Measurements from ENCODE around the gene DPP10.
"Not testable (repeated sequence)": the region's sequence is repeated elsewhere in the genome, so short reads cannot be mapped to it uniquely, and the experiment has no call there.

DPP10 gene

GRCh38 chr2:114442510-114442909 lies at the start of gene DPP10:
DPP10 (plus strand) TSS chr2:114442641.
- no peak for DNase-seq (ENCODE audit: low spot score)

GRCh38 chr2:114400890-114401289 lies 41.6 kb upstream of the DPP10 start:
- DNase-seq (ENCODE audit: low spot score): no peak

DNA sequence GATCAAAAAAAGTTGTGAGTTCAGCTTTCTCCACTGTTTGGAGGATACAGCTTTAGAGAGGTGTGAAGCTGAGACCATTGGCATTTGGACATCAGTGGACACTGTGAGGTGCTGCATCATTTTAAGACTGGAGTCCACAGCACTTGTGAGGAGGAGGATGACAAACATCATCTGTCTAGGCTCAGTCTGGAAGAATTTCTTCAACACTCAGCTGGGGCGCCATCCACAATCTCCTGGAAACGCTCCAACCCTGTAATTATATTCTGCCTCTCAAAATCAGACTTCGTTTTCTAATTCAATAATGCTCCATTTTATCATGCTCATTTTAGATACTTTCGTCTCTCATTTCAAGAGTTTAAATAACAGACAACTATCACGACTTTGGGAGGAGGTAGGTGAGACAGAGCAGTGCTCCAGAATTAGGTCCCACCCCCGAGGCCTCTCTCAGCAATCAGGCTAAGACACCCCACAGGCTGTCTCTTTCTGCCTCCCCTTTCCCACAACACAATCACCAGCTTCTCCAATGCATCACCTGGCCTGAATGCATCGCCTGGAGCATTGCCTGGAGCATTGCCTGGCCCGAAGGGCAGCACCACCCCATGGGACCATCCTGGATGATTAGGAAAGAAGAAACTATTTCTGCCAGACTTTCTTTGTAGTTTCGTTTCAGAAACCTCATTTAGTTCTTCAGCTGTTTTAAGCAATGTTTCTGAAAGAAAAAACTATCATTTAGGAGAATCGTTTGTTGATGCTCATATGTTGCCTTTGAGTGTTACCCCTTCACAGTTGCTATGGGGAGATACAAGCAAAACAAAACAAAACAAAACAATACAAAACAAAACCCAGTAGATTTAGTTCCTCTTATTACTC lies 37.0 kb upstream of the DPP10 start:
- DNase-seq (ENCODE audit: low spot score): no peak

- DNase-seq (ENCODE audit: low spot score): no peak
Observed at GRCh38 chr2:114406347-114406746, 36.1 kb upstream of the DPP10 start.

- DNase-seq (ENCODE audit: low spot score): not testable (repeated sequence)
Observed at GRCh38 chr2:114407353-114407752, 35.1 kb upstream of the DPP10 start.

- no peak for DNase-seq (ENCODE audit: low spot score)
Observed at GRCh38 chr2:114421781-114422180, 20.7 kb upstream of the DPP10 start.

DNA sequence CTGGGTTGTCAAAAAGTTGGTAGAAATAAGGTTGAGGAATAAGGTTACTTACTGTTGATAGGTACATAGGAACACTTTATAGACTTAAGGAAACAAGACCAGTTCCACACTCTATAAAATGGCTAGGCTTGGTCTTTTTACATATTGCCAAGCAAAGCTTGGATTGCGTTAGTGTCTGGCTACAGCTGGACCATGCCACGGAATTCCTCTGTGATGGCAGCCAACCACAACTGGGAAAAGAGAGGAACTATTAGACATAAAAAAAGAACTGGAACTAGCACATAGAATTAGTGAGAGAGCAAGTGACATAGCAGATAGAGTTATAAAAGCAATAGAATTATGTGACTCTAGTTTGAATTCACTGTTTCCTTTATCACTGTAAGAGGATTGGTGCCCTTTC lies 17.7 kb upstream of the DPP10 start:
- no peak for DNase-seq (ENCODE audit: low spot score)

- DNase-seq (ENCODE audit: low spot score): no peak
Observed at GRCh38 chr2:114426756-114427155, 15.7 kb upstream of the DPP10 start.

GRCh38 chr2:114436329-114436728 lies 6.1 kb upstream of the DPP10 start:
- DNase-seq (ENCODE audit: low spot score): no peak

- DNase-seq (ENCODE audit: low spot score): no peak
Observed at GRCh38 chr2:114446571-114446970, 4.1 kb downstream of the DPP10 start.

DNA sequence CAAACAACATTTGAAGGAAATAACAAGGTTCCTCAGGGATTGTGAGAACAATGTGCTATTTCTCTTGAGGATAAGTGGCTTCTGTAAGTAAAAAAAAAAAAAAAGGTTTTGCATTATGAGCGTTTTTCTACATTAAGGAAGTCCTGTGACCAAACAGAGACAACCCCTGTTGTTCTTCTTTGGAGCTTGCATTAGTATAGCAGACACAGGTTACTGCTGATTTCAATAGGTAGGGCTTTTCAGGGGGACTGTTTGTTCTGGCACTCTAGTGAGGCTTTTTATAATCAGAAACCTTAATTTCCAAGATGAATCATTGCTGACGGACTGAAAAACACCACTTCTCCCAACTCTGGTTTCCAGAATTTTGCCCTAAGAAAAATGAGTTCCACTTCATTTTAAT lies 8.2 kb downstream of the DPP10 start:
- no peak for DNase-seq (ENCODE audit: low spot score)

DNA sequence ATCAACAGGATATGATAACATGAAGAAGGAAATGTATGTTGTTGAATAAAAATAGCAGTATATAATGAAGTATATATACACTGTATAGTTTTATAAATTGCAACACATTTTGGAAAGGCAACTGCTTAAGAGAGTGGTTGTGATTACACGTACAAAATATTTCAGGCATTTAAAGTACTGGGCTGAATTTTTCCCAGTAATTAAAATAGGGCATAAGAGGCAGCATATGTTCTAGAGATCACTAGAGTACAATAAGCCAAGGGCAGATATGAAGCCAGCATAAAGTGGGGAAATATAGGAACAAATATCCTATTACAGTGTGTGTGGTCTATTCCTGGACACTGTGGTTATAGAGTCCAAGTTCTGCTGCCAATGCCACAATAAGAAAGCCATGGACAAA lies 14.1 kb downstream of the DPP10 start:
- no peak for DNase-seq (ENCODE audit: low spot score)

- no peak for DNase-seq (ENCODE audit: low spot score)
Observed at GRCh38 chr2:114457956-114458355, 15.5 kb downstream of the DPP10 start.

DNA sequence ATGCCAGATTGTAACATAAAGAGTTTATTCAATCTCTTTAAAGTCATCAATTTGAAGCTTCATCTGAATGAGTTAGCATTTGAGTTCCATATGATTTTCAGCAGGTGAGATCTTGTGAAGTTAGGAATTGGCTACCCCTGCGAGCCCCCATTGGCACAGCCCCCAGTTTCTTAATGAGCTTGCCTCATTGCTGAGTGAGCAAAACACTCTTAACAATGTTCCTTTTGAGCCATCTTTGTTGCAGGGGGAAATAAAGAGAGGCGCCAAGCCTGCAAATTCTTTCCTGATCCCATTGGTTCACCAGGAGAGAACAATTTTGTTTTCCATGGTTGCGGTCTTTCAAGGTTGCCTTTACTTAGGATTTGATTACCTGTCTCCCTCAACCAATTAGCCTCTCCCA lies 18.7 kb downstream of the DPP10 start:
- peak; percentile 13 for DNase-seq (ENCODE audit: low spot score)

DNA sequence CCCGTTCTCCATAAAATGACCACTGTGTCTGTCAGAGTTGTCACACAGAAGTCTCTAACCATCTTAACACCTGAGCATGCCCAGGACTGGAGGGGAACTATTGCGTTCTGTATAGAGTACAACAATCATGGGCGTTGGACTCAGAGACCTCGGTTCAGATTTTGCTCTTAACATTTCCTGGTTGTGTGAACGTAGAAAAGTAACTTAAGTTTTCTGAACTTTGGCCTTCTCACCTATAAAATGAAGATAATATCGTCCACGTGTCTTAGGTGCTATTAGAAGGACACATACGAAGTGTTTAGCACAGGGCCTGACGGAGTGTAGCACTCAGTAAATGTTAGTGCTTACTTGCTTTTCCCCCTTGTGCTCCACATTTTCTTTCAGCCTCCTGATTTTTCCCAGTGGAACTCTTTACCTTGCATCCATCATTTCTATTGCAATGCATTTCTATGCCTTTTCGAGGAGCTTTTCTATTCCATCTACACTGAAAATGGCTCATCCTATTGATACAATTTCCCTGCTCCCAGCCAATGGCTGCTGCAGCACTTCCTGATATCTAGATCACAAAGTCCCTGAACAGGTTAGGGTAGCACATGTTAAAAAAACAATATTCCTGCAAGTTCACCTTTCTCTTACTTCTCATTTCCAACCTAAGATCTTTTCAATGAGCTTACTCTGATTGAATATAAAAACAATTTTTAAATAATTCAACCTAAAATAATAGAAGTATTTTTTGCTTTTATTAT lies 22.7 kb downstream of the DPP10 start:
- no peak for DNase-seq (ENCODE audit: low spot score)

DNA sequence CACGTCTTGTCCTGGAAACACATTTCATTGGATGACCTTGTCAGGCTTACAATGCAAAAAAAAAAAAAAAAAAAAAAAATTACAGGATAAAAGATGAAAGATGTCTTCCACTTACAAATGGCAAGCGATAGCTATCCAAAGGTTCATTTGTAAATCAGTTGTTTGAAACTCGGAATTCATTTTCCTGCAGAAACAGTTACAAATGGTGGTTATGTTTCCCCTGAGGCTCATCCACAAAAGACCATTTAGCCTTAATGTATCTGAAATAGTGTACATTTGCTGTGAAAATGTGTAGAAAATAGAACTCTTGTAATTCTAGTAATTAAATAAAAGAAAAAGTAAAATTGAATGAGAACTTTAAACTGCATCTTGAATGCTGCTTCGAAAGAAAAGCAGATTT lies 25.9 kb downstream of the DPP10 start:
- DNase-seq (ENCODE audit: low spot score): no peak

- DNase-seq (ENCODE audit: low spot score): no peak
Observed at GRCh38 chr2:114472246-114472645, 29.8 kb downstream of the DPP10 start.

- DNase-seq (ENCODE audit: low spot score): no peak
Observed at GRCh38 chr2:114472726-114473125, 30.3 kb downstream of the DPP10 start.

DNA sequence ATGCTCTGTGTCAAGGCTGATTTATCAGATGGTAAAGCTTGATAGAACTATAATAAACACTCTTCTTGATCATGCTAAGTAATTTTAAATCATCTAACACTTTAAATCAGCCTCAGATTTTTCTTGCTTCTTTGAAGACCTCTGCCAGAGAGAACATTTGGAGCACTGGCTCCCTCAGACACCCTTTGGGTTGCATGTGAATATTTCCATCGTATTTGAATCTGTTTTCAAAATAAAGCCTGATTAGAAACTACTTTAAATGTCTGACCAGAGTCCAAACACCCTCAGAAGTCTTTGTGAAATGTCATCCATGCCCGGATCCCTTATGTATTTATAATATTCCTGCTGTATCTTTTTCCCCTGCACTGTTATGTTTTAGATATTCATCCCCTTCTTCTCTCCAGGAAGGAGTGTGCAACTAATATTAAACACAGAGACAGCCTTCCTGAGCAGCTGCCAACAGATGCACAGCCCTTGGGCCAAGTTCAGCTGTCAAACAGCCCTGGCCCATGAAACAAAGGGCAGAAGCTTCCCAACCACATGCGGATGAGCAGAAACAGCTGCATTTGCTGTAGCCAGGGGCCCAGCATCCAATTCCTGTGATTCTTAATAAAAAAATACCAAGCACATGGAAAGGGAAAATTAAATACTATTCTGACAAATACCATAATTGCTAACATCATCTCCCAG lies 46.5 kb downstream of the DPP10 start:
- no peak for DNase-seq (ENCODE audit: low spot score)

DNA sequence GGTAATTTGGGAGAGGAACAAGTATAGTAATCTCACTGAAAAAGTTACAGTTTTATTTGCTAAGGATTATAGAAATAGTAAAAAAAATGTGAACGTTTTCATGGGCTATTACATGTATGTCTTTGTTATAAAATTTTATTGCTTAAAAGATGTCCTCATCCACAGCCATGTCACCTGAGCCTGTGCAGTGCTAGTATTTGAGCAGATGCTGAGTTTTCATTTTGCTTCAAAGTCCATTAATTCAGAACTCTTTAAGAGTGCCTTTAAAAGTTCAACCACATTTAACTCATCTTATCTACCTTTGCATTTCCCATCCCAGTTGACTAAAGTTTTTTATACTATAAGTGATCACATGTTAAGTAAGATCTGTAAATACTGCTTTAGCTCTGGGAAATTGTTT lies 52.6 kb downstream of the DPP10 start:
- DNase-seq (ENCODE audit: low spot score): no peak

DNA sequence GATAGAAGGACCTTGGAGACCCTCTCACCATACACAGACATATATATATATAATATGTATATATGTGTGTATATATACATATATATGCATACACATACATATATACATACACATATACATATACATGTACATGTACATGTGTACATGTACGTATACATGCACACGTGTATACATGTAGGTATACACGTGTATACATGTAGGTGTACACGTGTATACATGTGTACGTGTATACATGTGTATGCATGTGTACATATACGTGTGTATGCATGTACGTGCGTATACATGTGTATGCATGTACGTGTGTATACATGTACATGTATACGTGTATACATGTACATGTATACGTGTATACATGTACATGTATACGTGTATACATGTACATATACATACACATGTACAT lies 54.5 kb downstream of the DPP10 start:
- no peak for DNase-seq (ENCODE audit: low spot score)

- DNase-seq (ENCODE audit: low spot score): no peak
Observed at GRCh38 chr2:114499101-114499500, 56.7 kb downstream of the DPP10 start.

GRCh38 chr2:114507744-114508143 lies 65.3 kb downstream of the DPP10 start:
- no peak for DNase-seq (ENCODE audit: low spot score)
